SU-DHL-6 (cell line): ENCODE measurements around the gene CFAP161.

Experiments
- H2AFZ ChIP-seq: fragments of 200-600 bp; sonication (generic); 2 replicates; pipeline ENCODE4 v1.6.1; 2014; ENCODE audit warnings: low read depth, mild to moderate bottlenecking, moderate library complexity, mixed read lengths, antibody characterized with exemption, low read length; ENCODE audit not compliant: severe bottlenecking
- H3F3A ChIP-seq: fragments of 200-600 bp; shearing (Covaris generic); 2 replicates; pipeline ENCODE4 v1.6.0; 2016; ENCODE audit warnings: antibody characterized with exemption, mild to moderate bottlenecking; ENCODE audit not compliant: insufficient read depth
- H3K27ac ChIP-seq: fragments of 200-600 bp; sonication (generic); 2 replicates; pipeline ENCODE4 v1.5.1; 2016; ENCODE audit warnings: low read depth, mild to moderate bottlenecking, low read length, moderate library complexity, mixed read lengths
- H3K27me3 ChIP-seq: fragments of 200-600 bp; sonication (generic), shearing (Covaris generic); 2 replicates; pipeline ENCODE4 v1.6.0; 2014; ENCODE audit warnings: mild to moderate bottlenecking, low read length
- H3K36me3 ChIP-seq: fragments of 200-600 bp; sonication (generic); 2 replicates; pipeline ENCODE4 v1.6.1; 2014; ENCODE audit warnings: mild to moderate bottlenecking, low read length, mixed read lengths
- H3K4me2 ChIP-seq: fragments of 300-600, 200-600 bp; shearing (Covaris generic), sonication (generic); 2 replicates; pipeline ENCODE4 v1.6.0; 2014; ENCODE audit warnings: low read length, low read depth, mild to moderate bottlenecking; ENCODE audit not compliant: poor library complexity, severe bottlenecking
- H3K4me3 ChIP-seq: fragments of 200-600 bp; sonication (generic); 2 replicates; pipeline ENCODE4 v1.5.1; 2014; ENCODE audit warnings: antibody characterized with exemption, low read length, mild to moderate bottlenecking, mixed read lengths; ENCODE audit not compliant: insufficient read depth, poor library complexity, severe bottlenecking
- H3K79me2 ChIP-seq: fragments of 200-600 bp; sonication (generic); 2 replicates; pipeline ENCODE4 v1.6.1; 2014; ENCODE audit warnings: mild to moderate bottlenecking, low read length, moderate library complexity; ENCODE audit not compliant: insufficient read depth
- H3K9ac ChIP-seq: fragments of 200-600 bp; sonication (generic); 2 replicates; pipeline ENCODE4 v1.7.0; 2014; ENCODE audit warnings: mild to moderate bottlenecking, low read length
- H3K9me2 ChIP-seq: fragments of 200-600 bp; sonication (generic); replicated peaks from 2 replicates; pipeline ENCODE4 v1.6.1; 2014; ENCODE audit warnings: low read length; ENCODE audit not compliant: insufficient read depth
- H3K9me3 ChIP-seq: fragments of 200-600 bp; sonication (generic); 2 replicates; pipeline ENCODE4 v1.6.1; 2014; ENCODE audit warnings: low read length, mixed read lengths; ENCODE audit not compliant: insufficient read depth
- H4K20me1 ChIP-seq: fragments of 200-600 bp; sonication (generic); 2 replicates; pipeline ENCODE4 v1.6.1; 2014; ENCODE audit warnings: low read depth, mild to moderate bottlenecking, antibody characterized with exemption, low read length, moderate library complexity, mixed read lengths
- EZH2phosphoT487 ChIP-seq: fragments of 200-600 bp; sonication (generic), shearing (Covaris generic); conservative IDR thresholded peaks from 2 replicates; pipeline ENCODE4 v1.6.1; 2018; ENCODE audit warnings: mild to moderate bottlenecking, antibody characterized with exemption, low read length, moderate library complexity, mixed read lengths
- TF ChIP-seq, protein P1 (sequence below): fragments of 200-600 bp; sonication (generic); IDR thresholded peaks from one replicate; pipeline ENCODE4 v1.5.1; 2017; ENCODE audit warnings: antibody characterized with exemption, mild to moderate bottlenecking, low read length, moderate library complexity; ENCODE audit not compliant: insufficient read depth, poor library complexity, severe bottlenecking

CFAP161 gene

DNA sequence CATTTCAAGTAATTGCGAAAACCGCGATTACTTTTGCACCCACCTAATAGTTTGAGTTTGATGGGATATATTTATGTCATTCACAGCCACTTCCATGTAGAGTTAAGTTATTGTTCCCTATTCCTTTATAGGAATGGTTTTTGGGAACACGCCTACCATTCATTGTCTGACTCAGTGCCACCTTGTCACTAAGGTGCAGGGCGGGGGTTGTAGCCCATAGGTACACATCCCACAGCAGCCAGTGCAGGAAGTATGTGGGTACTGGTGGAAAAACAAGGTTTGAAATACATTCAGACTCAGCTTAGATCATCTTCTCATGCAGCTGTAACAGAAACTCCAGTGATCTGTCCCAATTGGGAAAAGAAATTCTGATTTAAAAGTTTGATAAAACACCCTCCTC, 48.2 kb upstream of the CFAP161 start:
- Histone ChIP-seq H3K9ac (no peak overlapping the region), H3K27ac (no peak overlapping the region), H3K4me2 (no peak overlapping the region), H3K36me3 (no peaks in the 10 kb centered on the region), H3K27me3 (no peaks in the 10 kb centered on the region; the same call in 1 of the 2 replicates), H2AFZ (no peak overlapping the region), H3K9me2 (no peaks in the 10 kb centered on the region), H3K4me3 (no peak overlapping the region), H3F3A (no peaks in the 10 kb centered on the region), H3K79me2 (no peaks in the 10 kb centered on the region), H3K9me3 (no peaks in the 10 kb centered on the region), H4K20me1 (no peaks in the 10 kb centered on the region)
- TF ChIP-seq, protein P1, sequence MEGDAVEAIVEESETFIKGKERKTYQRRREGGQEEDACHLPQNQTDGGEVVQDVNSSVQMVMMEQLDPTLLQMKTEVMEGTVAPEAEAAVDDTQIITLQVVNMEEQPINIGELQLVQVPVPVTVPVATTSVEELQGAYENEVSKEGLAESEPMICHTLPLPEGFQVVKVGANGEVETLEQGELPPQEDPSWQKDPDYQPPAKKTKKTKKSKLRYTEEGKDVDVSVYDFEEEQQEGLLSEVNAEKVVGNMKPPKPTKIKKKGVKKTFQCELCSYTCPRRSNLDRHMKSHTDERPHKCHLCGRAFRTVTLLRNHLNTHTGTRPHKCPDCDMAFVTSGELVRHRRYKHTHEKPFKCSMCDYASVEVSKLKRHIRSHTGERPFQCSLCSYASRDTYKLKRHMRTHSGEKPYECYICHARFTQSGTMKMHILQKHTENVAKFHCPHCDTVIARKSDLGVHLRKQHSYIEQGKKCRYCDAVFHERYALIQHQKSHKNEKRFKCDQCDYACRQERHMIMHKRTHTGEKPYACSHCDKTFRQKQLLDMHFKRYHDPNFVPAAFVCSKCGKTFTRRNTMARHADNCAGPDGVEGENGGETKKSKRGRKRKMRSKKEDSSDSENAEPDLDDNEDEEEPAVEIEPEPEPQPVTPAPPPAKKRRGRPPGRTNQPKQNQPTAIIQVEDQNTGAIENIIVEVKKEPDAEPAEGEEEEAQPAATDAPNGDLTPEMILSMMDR: no peak
- TF ChIP-seq EZH2phosphoT487: no peak

DNA sequence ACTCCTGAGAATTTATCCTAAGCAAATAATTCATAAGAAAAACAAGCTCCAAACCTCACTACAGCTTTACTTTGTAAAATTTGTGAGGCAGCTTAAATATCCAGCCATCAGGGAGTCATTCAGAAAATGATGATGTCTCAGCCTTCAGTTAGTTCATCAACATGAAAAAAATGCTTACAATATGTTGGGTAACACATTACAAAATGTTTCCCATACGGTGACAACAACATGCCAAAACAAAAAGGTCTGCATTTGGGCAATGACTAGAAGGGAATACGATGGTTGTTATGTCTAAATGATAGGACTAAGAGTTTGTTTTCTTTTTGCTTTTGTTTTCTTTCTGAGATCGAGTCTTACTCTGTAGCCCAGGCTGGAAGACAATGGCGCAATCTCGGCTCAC, 47.0 kb upstream of the CFAP161 start:
- Histone ChIP-seq H3F3A (no peaks in the 10 kb centered on the region), H3K9ac (no peak overlapping the region), H3K36me3 (no peaks in the 10 kb centered on the region), H3K4me3 (no peak overlapping the region), H3K9me2 (no peaks in the 10 kb centered on the region), H4K20me1 (no peaks in the 10 kb centered on the region), H3K9me3 (no peaks in the 10 kb centered on the region), H3K4me2 (no peak overlapping the region), H2AFZ (no peak overlapping the region), H3K27ac (no peak overlapping the region), H3K79me2 (no peaks in the 10 kb centered on the region), H3K27me3 (no peaks in the 10 kb centered on the region; the same call in 1 of the 2 replicates)
- TF ChIP-seq, protein P1: no peak
- TF ChIP-seq EZH2phosphoT487: no peak

DNA sequence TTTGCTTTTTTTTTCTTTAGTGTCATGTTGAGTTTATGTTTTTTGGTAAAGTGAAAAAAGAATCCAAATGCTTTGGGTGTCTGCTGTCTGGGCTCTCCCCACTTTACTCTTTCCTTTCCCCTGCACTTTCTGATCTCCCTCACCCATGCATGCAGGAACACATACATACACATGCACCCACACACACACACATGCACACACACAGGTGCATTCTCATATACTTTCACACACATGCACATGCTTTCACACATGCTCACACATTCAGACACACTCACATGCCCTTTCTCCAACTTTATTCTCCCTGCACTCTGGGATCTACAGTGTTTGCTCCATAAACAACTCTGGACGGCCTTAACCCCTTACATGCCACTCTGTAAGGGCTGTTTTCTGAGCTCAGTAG, 46.4 kb upstream of the CFAP161 start:
- no peak overlapping the region for H3K27ac ChIP-seq
- no peak overlapping the region for H3K9ac ChIP-seq

More for the DNA sequence above, 46.4 kb upstream of the CFAP161 start:
- H2AFZ ChIP-seq: no peak overlapping the region
- no peak overlapping the region for H3K4me3 ChIP-seq
- no peaks in the 10 kb centered on the region for H3K9me2 ChIP-seq
- H3K9me3 ChIP-seq: no peaks in the 10 kb centered on the region
- no peaks in the 10 kb centered on the region for H3K79me2 ChIP-seq
- H3K4me2 ChIP-seq: no peak overlapping the region
- no peaks in the 10 kb centered on the region for H4K20me1 ChIP-seq
- H3F3A ChIP-seq: no peaks in the 10 kb centered on the region
- no peaks in the 10 kb centered on the region; the same call in 1 of the 2 replicates for H3K27me3 ChIP-seq
- H3K36me3 ChIP-seq: no peaks in the 10 kb centered on the region
- TF ChIP-seq, protein P1: no peak
- no peak for TF ChIP-seq EZH2phosphoT487
